ENCODE data around the gene ATMIN.

ATMIN gene

DNA sequence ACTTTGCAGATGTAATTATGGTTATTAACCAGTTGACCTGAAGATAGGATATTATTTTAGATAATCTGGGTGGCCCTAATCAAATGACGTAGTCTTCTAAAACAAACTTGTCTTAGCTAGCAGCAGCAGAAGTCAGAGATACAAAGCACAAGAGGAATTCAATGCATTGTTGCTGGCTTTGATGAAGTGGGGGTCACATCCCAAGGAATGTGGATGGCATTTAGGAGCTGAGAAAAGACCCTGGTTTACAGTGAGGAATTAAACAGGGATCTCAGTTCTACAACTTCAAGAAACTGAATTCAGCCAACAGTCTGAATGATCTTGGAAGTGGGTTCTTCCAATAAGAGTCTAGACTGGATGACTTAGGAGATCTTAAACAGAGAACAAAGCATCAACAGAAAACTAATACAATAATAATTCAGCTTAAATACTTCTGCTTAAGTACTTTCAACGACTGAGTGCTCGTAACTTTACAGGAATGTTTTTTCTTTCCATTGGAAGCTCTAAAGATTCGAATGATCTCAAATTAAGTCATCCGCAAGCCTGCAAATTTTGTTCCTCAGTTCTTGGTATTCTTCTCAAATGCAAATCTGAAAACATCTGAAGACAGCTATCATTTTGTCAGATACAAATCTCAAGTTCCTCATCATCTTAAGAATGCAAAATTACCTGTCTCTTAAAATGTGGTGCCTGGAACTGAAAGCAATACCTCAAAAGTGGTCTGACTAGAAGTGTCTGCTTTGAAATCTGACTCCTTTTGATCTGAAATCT lies 38.1 kb downstream of the ATMIN start:
- DNase-seq, result no peak

DNA sequence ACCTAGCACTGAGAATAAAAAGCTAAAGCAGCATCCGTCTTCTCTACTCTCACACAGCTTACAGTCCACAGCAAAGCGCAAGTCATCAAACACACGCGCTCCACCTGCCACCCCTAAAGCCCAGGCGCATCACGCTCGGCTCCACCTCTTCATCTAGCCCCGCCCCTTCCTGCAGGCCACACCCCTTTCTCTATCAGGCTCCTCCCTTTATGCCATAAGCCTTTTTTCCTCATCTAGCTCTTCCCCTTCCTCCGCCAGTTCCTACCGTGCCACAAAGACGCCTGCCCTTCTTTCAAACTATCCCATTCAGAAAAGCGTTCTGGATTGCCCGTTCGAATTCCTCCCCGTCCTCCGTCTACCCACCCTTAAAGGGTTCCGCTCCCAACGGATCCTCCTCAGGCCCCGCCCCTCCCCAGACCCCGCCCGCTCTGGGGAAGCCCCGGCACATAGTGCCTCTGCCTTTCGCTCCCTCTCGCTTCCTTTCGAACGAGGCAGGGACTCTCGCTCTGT lies 41.0 kb downstream of the ATMIN start:
- DNase-seq, result peak; percentile 60

GRCh38 chr16:81077076-81077940 lies 41.7 kb downstream of the ATMIN start, which contains the start of gene C16orf46:
Gene C16orf46, minus strand, starts transcription at chr16:81077238. Its CDS starts 13,283 bp downstream, at chr16:81063955.
- peak; percentile 64 for DNase-seq

DNA sequence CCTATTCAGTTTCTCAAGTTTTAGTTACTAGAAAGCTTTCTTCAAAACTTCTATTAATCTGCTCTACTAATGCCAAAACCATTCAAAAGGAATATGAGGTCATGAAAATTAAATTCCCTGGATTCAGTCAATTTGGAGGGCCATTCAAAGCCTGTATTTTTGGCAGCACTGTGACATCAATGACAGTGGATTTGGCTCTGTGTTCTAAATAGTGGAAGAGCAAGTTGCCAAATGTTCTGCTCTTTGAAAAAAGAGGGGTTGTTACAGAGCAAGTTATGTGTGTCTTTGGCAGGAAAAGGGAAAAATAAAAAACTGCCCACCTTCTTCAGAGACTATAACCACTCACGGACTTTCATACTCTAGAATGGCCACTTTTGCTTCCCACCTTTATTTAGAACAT lies 44.6 kb downstream of the ATMIN start:
- DNase-seq, result peak; percentile 14

DNA sequence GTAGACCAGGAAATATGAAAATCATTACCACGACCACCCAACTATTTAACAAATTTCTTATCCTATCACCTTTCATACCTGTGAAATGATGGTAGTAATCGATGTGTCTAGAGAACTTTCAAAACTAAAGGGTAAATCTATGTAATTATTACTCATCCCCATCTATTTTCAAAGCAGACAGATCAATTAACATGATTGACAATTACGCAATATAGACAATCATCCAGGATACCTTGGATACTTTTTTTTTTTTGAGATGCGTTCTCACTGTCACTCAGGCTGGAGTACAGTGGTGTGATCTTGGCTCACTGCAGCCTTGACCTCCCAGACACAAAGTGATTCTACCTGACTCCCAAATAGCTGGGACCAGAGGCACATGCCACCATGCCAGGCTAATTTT lies 45.4 kb downstream of the ATMIN start:
- DNase-seq, result no peak

- no peak for DNase-seq
Measured at GRCh38 chr16:81088836-81089235, 53.2 kb downstream of the ATMIN start.

GRCh38 chr16:81094771-81095251 lies 59.2 kb downstream of the ATMIN start:
- no peak for DNase-seq

GRCh38 chr16:81095653-81095952 lies 60.0 kb downstream of the ATMIN start:
- DNase-seq, result no peak

GRCh38 chr16:81095953-81096714 lies 60.5 kb downstream of the ATMIN start, which contains the start of gene GCSH:
Gene GCSH, minus strand, starts transcription at chr16:81096395. Its CDS starts 117 bp downstream, at chr16:81096278.
- peak; percentile 91 for DNase-seq

GRCh38 chr16:81096715-81097208 lies 61.1 kb downstream of the ATMIN start:
- DNase-seq, result no peak

All from NCI-H446 treated with DMSO at 0.1 percent for 48 hours (cell line).